NCI-H774 (cell line): ENCODE results near the gene HOOK2.

Experiments used
- DNase-seq: peaks from one replicate; lab custom pipeline; 2025; lab: John Stamatoyannopoulos, UW

The HOOK2 gene

DNA sequence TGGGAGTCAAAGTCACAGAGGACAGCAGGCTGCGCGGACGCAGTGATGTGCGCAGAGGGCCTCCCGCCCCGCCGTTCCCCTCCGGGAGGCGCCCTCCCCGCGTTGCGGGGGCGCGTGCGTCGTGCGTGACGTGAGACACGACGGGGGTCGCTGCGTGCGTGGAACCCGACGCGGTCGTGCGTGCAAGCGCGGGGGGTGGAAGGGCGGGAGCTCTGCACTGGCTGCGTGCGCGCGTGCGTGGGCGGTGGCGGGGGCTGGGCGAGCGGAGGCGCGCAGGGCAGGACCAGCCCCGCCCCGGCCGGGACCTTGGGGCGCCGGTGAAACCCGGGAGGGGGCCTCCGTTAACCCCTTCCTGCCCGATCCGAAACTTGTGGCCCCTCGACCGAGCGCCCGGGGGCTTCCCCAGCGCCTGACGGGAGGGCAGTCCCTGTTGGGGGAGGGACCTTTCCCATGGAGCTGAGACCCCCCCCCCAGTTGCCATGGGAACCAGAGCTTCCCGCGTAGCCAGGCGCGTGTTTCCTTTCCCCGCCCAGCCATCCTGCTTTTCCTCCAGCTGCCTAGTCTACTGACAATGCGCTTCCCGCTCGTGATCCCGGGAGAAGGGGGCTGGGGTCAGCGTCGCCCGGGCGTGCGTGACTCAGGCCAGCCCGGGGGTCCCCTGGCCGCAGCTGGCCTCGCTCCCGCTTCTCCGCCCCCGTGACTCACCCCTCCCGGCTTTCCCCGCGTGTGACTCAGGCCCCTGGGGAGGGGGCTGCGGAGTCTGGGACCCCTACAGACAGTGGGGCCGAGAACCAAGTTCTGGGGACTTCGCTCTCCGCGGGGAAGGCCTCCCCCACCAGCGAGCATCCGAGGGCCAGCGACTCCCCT, 7.3 kb upstream of the HOOK2 start:
- peak; percentile 69 for DNase-seq

DNA sequence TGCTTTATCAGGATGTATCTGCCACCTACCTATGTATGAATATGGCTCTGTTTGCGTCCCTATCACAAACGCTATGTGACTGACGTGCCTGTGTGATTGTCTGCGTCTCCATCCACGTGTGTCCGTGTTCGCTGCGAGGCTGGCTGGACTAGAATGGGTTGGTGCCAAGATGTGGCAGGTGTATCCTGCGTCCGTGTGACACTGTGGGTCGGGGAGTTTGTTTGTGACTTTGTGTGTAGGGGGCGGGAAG, 6.7 kb upstream of the HOOK2 start:
- DNase-seq, result no peak

- no peak for DNase-seq
These were observed 4.0 kb upstream of the HOOK2 start for GRCh38 chr19:12779162-12779993.

DNA sequence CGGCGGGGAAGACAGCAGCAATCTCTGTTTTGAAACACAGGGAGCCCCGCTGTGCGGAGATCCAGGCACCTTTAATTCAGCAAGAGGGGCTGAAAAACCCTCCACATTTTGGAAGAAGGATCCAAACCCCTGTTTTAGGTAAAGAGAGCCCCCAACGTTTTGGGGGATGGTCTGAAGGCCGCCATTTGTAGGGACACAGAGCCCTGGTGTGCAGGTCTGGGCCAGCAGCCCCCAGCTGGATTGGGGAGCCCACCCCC, 3.5 kb upstream of the HOOK2 start:
- no peak for DNase-seq

DNA sequence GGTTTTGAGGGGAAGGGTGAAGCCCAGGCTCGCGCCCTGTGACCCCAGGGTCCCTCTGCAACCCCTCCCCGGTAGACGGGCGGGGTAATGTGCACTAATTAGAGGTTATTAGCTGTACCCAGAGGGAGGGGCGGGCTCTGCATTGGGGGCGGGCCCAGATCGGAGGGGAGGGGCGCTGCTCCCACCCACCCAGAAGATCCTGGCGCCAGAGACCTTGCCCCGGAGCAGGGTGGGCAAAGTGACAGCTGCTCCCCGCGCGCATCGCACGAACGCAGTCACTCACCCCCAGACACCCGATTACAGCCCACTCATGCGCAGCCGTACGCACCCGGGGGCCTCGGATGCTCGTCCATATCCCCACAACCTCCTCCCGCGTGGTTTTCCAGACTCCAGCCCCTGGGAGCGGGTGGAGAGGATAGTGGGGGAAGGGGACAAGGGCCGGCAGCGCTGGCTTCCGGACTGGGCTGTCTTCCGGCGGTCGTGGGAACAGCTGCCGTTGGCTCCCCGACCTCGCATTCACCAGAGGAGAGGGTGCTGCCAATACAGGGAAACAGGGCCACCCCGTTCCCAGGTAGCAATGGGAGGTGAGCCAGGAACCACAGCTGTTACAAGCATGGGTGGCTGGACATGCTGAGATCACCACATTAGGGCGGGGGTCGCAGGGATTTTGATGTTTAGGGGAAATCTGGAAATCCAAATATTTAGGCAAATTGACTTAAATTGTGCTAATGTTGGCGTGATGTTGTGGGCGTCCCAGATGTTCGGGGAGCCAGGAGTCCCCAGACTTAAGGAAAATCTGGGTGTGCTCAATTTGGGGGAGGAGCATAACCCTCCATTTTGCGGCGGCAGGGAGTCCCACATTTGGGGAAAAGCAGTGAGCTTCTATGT, 2.9 kb upstream of the HOOK2 start:
- peak; percentile 44 for DNase-seq

- DNase-seq, result peak; percentile 63
These were observed 2.1 kb upstream of the HOOK2 start for GRCh38 chr19:12777217-12778016.

GRCh38 chr19:12773571-12773970, 1.8 kb downstream of the HOOK2 start:
- no peak for DNase-seq

- DNase-seq, result no peak
These were observed 3.0 kb downstream of the HOOK2 start for GRCh38 chr19:12772323-12772722.

GRCh38 chr19:12770922-12771321, 4.4 kb downstream of the HOOK2 start:
- DNase-seq, result no peak

- DNase-seq, result no peak
These were observed 5.7 kb downstream of the HOOK2 start for GRCh38 chr19:12769689-12770088.

- no peak for DNase-seq
These were observed 7.7 kb downstream of the HOOK2 start for GRCh38 chr19:12767666-12768065.

- no peak for DNase-seq
These were observed 8.2 kb downstream of the HOOK2 start for GRCh38 chr19:12767150-12767549.

DNA sequence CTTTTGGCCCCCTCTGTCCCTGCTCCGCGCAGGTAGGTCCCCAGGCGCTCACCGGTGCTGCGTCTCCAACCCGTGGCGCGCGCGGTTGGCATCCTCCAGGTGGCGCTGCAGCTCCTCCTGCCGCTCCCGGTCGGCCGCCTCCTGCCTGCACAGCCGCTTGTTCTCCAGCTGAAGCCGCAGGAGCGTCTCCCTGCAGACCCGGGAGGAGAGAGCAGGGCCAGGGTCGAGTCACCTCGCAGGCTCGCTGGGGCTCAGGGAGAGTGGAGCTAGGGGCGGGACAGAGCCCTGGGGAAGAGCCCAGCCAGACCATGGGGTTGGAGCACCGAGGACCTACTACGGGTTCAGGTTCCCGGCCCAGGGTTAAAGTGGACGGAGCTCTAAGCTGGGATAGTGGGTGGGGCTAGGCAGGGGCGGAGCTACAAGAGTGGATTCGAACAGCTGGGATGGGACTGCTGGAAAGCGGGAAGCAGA, 9.3 kb downstream of the HOOK2 start:
- no peak for DNase-seq

- DNase-seq, result no peak
These were observed 10.7 kb downstream of the HOOK2 start for GRCh38 chr19:12764698-12765097.

GRCh38 chr19:12763100-12763499, 12.3 kb downstream of the HOOK2 start:
- no peak for DNase-seq

GRCh38 chr19:12759686-12760085, 15.7 kb downstream of the HOOK2 start:
- no peak for DNase-seq

- DNase-seq, result peak; percentile 57
These were observed 17.6 kb downstream of the HOOK2 start for GRCh38 chr19:12757544-12758274.

DNA sequence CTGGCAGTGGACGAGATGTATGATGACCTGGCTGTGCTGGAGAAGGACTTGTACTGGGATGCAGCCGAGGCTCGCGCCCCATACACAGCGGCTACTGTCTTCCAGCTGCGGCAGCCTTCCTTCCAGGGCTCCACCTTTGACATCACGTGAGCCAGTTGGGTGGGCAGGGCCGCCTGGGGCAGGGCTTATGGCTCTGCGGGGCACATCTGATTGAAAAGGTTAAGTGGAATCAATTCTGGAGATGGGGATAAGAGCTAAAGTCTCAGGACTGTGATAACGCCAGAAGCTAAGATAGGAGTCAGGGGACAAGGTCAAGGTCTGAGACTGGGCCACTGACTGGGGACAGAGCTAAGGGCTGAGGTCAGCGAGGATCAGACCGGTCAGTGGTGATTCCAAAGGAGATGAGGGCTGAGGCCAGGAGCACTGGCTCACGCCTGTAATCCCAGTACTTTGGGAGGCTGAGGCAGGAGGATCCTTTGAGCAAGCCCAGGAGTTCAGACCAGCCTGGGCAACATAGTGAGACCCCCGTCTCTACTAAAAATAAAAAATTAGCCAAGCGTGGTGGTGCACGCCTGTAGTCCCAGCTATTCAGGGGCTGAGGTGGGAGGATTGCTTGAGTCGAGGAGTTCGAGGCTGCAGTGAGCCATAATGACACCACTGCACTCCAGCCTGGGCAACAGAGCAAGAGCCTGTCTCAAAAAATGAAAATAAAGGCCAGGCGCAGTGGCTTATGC, 19.0 kb downstream of the HOOK2 start:
- DNase-seq, result no peak

GRCh38 chr19:12754465-12755196, 20.7 kb downstream of the HOOK2 start:
- no peak for DNase-seq
